ENCODE results near the gene STAT4. TPM values are rescaled to one million over a fixed set of nuclear protein-coding genes. Genes with fewer than 3 reads are reported as not detected.

Gene STAT4
- polyA plus RNA-seq, 1 of the 3 experiments (the other 2 are of a cell fraction): 0.12 TPM

- Histone ChIP-seq H3K27ac (ENCODE audit: low read depth in 2 of 2, low read length in 1 of 2) (no peak overlapping the region), H4K20me1 (ENCODE audit: insufficient read depth) (no peaks in the 10 kb centered on the region), H3F3A (replicated peaks; ENCODE audit: insufficient read depth) (peaks cover 22% of the 10 kb centered on the region), H3K4me2 (no peak overlapping the region), H2AFZ (ENCODE audit: low read depth) (no peak overlapping the region), H3K9me3 (no peaks in the 10 kb centered on the region), H3K4me1 (ENCODE audit: control insufficient read depth in 1 of 2, insufficient read depth in 2 of 2, low read depth in 1 of 2, low read length in 1 of 2) (peaks cover 17 to 23% of the 10 kb centered on the region in 2 experiments), H3K9me2 (no peaks in the 10 kb centered on the region), H3K9ac (no peak overlapping the region), H3K36me3 (replicated peaks in 1 of 2; ENCODE audit: control insufficient read depth in 1 of 2, insufficient read depth in 2 of 2, low read length in 1 of 2) (peaks cover 68 to 99% of the 10 kb centered on the region in 2 experiments), H3K27me3 (ENCODE audit: insufficient read depth) (no peaks in the 10 kb centered on the region), H3K79me2 (ENCODE audit: insufficient read depth) (no peaks in the 10 kb centered on the region), H3K4me3 (ENCODE audit: low read depth in 2 of 2, low read length in 1 of 2) (no peak overlapping the region)
- DNase-seq: no peak
- 100% methylated on average over 1 of the region's 1 CpG for WGBS (ENCODE audit: low lambda C conversion rate)
- TF ChIP-seq YY1 (IDR thresholded peaks at IDR 0.05; ENCODE audit: low read depth) (no peak), NRF1 (IDR thresholded peaks at IDR 0.05; ENCODE audit: low read depth, low read length) (no peak), RXRA (IDR thresholded peaks at IDR 0.05; ENCODE audit: borderline replicate concordance, low read depth) (no peak)
- TF ChIP-seq, protein P1, sequence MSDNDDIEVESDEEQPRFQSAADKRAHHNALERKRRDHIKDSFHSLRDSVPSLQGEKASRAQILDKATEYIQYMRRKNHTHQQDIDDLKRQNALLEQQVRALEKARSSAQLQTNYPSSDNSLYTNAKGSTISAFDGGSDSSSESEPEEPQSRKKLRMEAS (IDR thresholded peaks at IDR 0.05; ENCODE audit: low read depth): no peak
- POLR2A ChIA-PET: no interaction called here
- CTCF ChIA-PET: no interaction called here
These were observed 169.1 kb downstream of the STAT4 start for GRCh38 chr2:190981733-190982132.

DNA sequence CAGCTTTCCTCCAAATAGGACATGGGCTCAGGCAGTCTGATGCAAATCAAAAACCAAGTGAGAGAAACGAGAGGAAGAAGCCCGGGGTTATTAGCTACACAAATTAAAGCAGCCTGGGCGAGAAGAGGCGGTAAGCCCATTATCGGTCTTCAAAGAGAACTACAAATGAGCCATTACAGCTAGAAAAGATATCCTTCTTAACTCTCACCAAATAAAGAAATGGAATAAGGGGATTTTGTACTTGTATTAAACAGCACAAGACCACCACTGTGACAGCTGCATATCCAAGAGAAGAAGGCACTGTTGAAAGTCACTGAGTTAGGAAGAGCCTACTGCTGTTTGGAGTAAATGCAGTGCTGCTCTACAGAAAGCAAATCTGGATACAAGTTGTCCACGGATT lies 169.5 kb downstream of the STAT4 start:
- no peak for TF ChIP-seq RCOR1 (IDR thresholded peaks at IDR 0.05; ENCODE audit: low read length)
- TF ChIP-seq, protein P2, sequence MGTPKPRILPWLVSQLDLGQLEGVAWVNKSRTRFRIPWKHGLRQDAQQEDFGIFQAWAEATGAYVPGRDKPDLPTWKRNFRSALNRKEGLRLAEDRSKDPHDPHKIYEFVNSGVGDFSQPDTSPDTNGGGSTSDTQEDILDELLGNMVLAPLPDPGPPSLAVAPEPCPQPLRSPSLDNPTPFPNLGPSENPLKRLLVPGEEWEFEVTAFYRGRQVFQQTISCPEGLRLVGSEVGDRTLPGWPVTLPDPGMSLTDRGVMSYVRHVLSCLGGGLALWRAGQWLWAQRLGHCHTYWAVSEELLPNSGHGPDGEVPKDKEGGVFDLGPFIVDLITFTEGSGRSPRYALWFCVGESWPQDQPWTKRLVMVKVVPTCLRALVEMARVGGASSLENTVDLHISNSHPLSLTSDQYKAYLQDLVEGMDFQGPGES (IDR thresholded peaks at IDR 0.05; ENCODE audit: low read depth, low read length): no peak
- TF ChIP-seq POLR2AphosphoS5 (IDR thresholded peaks at IDR 0.05; ENCODE audit: low read depth, low read length): no peak
- TF ChIP-seq, protein P3, sequence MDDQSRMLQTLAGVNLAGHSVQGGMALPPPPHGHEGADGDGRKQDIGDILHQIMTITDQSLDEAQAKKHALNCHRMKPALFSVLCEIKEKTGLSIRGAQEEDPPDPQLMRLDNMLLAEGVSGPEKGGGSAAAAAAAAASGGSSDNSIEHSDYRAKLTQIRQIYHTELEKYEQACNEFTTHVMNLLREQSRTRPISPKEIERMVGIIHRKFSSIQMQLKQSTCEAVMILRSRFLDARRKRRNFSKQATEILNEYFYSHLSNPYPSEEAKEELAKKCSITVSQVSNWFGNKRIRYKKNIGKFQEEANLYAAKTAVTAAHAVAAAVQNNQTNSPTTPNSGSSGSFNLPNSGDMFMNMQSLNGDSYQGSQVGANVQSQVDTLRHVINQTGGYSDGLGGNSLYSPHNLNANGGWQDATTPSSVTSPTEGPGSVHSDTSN (IDR thresholded peaks at IDR 0.05): no peak
- no peak for TF ChIP-seq TAF1 (IDR thresholded peaks at IDR 0.05; ENCODE audit: borderline replicate concordance, low read depth, low read length)
- TF ChIP-seq, protein P4, sequence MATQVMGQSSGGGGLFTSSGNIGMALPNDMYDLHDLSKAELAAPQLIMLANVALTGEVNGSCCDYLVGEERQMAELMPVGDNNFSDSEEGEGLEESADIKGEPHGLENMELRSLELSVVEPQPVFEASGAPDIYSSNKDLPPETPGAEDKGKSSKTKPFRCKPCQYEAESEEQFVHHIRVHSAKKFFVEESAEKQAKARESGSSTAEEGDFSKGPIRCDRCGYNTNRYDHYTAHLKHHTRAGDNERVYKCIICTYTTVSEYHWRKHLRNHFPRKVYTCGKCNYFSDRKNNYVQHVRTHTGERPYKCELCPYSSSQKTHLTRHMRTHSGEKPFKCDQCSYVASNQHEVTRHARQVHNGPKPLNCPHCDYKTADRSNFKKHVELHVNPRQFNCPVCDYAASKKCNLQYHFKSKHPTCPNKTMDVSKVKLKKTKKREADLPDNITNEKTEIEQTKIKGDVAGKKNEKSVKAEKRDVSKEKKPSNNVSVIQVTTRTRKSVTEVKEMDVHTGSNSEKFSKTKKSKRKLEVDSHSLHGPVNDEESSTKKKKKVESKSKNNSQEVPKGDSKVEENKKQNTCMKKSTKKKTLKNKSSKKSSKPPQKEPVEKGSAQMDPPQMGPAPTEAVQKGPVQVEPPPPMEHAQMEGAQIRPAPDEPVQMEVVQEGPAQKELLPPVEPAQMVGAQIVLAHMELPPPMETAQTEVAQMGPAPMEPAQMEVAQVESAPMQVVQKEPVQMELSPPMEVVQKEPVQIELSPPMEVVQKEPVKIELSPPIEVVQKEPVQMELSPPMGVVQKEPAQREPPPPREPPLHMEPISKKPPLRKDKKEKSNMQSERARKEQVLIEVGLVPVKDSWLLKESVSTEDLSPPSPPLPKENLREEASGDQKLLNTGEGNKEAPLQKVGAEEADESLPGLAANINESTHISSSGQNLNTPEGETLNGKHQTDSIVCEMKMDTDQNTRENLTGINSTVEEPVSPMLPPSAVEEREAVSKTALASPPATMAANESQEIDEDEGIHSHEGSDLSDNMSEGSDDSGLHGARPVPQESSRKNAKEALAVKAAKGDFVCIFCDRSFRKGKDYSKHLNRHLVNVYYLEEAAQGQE (IDR thresholded peaks at IDR 0.05; ENCODE audit: low read depth, low read length): no peak
- TF ChIP-seq JUND (IDR thresholded peaks at IDR 0.05): no peak
- no peak for TF ChIP-seq FOXJ3 (CRISPR knock-in tag; IDR thresholded peaks at IDR 0.05)
- TF ChIP-seq, protein P1 (IDR thresholded peaks at IDR 0.05; ENCODE audit: low read depth): no peak
- no peak for TF ChIP-seq SMC3 (IDR thresholded peaks at IDR 0.05; ENCODE audit: low read depth, low read length)
- no peak for TF ChIP-seq ZBTB33 (IDR thresholded peaks at IDR 0.05; ENCODE audit: borderline replicate concordance, low read depth)
- no peak for TF ChIP-seq MEF2A (IDR thresholded peaks at IDR 0.05; ENCODE audit: borderline replicate concordance, low read depth)
- TF ChIP-seq GABPA (IDR thresholded peaks at IDR 0.05; ENCODE audit: low read depth): no peak
- TF ChIP-seq EZH2phosphoT487 (IDR thresholded peaks at IDR 0.05; ENCODE audit: borderline replicate concordance, low read depth): no peak
- TF ChIP-seq, protein P5, sequence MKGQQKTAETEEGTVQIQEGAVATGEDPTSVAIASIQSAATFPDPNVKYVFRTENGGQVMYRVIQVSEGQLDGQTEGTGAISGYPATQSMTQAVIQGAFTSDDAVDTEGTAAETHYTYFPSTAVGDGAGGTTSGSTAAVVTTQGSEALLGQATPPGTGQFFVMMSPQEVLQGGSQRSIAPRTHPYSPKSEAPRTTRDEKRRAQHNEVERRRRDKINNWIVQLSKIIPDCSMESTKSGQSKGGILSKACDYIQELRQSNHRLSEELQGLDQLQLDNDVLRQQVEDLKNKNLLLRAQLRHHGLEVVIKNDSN (IDR thresholded peaks at IDR 0.05; ENCODE audit: borderline replicate concordance, low read depth): no peak
- TF ChIP-seq ELF1 (IDR thresholded peaks at IDR 0.05): no peak
- 97% methylated on average over 6 of the region's 6 CpGs for WGBS (ENCODE audit: low lambda C conversion rate)
- H3K9me3 ChIP-seq: no peaks in the 10 kb centered on the region
- H4K20me1 ChIP-seq (ENCODE audit: insufficient read depth): no peaks in the 10 kb centered on the region
- peaks cover 22% of the 10 kb centered on the region for H3F3A ChIP-seq (replicated peaks; ENCODE audit: insufficient read depth)
- peaks cover 17 to 23% of the 10 kb centered on the region in 2 experiments for H3K4me1 ChIP-seq (ENCODE audit: control insufficient read depth in 1 of 2, insufficient read depth in 2 of 2, low read depth in 1 of 2, low read length in 1 of 2)
- H3K9me2 ChIP-seq: no peaks in the 10 kb centered on the region
- H2AFZ ChIP-seq (ENCODE audit: low read depth): no peak overlapping the region
- no peaks in the 10 kb centered on the region for H3K79me2 ChIP-seq (ENCODE audit: insufficient read depth)
- CTCF ChIA-PET: no interaction called here
- H3K27ac ChIP-seq (ENCODE audit: low read depth in 2 of 2, low read length in 1 of 2): peak overlapping the region in 1 of 2 experiments; percentile 93; a peak in 1 of 4 replicates
- POLR2A ChIA-PET: no interaction called here
- no peak overlapping the region for H3K4me2 ChIP-seq
- no peak for DNase-seq
- H3K4me3 ChIP-seq (ENCODE audit: low read depth in 2 of 2, low read length in 1 of 2): no peak overlapping the region
- peaks cover 68 to 99% of the 10 kb centered on the region in 2 experiments for H3K36me3 ChIP-seq (replicated peaks in 1 of 2; ENCODE audit: control insufficient read depth in 1 of 2, insufficient read depth in 2 of 2, low read length in 1 of 2)
- no peak overlapping the region for H3K9ac ChIP-seq
- no peaks in the 10 kb centered on the region for H3K27me3 ChIP-seq (ENCODE audit: insufficient read depth)
